GM19397 (cell line): ENCODE measurements around the gene COMTD1.

ENCODE experiments used
- ATAC-seq: cut with Tn5 transposase; IDR thresholded peaks from one replicate; pipeline ENCODE4 v1.9.1; 2021; ENCODE audit warnings: mild to moderate bottlenecking, moderate library complexity; ENCODE audit not compliant: unreplicated experiment

COMTD1 gene

DNA sequence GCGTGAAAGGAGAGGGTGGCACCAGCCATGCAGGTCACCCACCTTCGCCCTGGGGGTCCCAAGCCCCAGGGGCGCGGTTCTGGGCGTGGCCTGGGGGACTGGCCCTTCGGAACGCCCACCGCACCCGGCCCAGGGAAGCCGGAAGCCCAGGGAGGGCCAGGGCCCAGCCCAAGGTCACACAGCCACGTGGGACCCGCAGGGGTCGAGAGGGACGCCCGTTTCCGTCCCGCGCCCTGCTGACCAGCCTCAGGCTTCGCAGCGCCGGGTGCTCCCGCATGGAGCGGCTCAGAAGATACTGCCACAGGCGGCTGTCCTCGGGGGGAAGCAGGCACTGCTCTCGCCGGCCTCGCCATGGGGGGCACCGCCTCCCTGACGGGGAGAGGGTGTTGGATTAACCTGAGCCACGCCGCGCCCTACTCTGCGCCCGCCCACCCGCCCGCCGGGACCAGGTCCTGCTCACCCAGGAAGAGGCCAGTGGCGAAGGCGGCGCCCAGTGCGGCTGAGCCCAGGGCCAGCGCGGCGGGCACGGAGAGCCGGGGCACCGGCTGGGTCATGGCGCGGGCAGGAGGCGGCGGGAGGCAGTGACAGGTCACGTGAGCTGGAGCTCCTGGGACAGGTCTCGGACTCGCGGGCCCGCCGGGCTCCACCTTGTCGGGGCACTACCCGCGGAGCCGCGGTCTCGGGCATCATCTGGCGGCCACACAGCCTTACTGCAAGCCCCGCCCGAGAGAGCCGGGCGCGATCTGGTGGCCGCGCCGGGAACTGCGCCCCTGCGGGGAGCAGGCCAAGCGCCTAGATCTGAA is at the start of gene COMTD1:
Gene COMTD1 (minus strand): TSS at position 583 of the 803 bp plus-strand sequence. CDS start 29 bp downstream, at position 554.
- peak; percentile 66 for ATAC-seq

DNA sequence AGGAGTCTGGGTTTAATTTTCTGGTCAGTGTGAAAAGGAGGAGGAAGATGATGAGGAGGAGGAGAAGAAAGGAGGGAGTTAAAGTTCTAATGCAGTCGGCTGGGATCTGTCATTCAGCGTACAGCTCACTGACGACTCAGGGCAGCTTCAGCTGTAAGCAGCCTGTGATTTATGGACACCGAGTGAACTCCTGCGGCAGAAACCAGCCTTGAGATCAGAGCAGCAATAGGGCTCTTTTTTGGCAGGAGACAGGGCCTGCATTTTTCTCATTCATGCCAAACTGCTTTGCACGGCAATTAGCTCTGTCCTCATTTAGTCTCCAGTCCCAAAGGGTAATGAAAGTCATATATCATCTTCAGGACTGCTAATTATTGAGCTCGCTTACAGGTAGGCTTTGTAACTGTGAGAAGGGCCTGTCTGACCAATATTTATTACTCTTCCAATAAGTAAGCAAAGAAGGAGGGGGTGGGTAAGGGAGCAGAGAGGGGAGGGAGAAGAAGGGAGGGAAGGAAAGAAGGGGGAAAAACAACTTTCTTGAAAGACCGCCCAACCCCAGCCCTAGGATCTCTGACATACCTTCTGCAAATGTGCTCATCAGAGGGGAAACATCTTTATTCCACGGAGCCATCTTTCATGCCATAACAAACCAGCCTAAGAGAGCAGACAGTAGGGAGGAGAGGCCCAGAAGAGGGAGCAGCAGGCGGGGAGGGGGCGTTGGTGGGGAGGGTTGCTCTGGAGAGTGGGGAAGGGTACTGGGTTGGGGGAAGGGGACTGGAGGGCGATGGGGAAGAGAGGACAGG is 48.1 kb upstream of the COMTD1 start:
- no peak for ATAC-seq

DNA sequence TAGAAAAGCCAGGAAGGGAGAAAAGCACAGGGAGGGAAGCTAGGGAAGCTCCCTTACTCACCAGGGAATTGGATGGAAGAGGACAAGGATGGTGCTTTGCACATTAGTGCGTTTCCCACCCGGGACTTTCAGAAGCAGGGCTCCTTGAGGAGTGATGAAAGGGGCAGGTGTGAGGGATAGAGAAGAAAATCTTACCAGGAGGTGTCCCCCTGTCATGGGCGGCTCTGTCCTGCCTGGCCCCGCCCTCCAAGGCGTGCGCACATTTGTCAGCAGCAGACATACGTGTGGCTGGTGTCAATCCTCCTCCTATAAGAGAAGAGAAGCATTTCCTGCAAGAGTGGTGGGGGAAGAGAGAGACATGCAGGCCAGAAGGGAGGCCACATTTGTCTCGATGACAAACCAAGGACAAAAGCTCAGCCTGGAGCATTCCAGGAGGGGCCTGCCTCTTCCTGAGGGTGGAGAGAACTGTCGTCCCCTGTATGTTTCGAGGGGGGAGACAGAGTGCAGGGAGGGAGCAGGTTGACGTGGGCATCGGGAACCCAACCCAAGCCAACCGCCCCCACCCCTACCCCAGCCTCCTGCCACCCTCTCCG is 47.4 kb upstream of the COMTD1 start:
- no peak for ATAC-seq

DNA sequence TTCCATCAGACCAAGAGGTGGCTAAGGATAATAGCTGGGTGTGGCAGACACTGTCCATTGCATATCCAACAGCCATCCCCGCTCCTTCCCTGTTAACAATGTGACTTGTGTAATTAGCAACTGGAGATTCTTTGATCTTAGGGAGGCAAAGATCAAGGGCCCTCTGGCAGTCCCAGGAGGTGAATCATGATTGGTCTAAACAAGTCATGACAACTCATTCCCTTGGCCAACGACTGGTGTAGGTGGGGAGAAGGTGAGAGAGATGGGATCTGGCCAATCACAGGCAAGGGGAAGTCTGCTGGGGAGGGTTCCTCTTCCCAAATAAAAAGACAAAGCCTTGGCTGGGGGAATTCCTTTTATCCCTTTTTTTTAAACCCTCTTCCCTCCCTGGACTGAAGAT is 46.2 kb upstream of the COMTD1 start:
- no peak for ATAC-seq

DNA sequence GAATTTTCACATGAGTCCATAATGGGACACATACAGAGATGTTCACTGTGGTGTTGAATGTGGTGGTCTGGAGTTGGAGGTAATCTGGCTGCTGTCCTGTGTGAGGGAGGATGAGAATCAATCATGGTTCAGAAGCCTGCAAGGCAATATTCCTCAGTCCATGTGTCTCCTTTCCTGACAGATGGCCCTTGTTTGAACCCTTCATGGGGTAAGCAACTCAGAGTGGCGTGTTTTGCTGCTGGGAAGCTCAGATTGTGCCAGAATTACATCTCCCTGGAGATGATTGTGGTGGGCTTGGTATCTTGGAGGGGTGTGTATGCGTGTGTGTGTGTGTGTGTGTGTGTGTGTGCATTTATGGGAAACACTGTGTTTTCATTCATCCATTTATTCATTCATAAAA is 44.5 kb upstream of the COMTD1 start:
- ATAC-seq, result no peak

DNA sequence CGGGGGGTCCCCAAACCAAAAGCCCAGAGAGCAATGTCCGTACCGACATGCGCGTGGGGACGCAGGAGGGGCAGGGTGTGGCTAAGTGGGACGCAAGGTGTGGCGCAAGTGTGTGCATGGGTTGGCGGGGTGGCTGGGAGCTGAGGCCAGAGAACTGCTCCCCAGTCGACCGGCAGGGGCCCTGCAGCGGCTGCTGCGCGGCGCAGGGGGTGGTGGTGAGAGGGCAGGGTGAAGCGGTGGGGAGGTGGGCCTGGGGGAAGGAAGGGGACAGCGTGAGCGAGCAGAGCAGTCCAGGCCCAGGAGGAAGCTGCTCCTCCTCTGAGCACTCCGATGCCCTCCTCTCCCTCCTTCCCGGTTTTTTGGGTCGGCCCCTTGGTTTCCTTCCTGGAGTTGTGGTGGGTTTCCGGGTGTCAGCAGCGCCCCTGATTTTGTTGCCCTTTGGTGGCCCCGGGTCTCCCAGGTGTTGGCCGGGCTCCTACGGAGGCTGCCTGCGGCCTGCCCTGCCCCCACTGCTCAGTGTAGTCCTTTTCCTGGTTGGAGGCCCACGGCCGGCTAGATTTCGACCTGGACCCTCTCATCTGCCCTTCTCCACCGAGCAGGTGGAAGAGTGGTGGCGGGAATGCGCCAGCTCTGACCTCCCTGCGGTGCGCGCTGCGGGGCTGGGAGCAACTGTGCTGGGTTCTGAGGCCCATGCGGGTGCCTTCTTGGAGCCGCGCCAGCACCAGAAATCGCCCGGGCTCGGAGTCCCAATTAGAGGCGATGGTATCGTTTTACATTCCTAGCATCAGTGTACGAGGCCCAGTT is 40.5 kb upstream of the COMTD1 start:
- no peak for ATAC-seq

DNA sequence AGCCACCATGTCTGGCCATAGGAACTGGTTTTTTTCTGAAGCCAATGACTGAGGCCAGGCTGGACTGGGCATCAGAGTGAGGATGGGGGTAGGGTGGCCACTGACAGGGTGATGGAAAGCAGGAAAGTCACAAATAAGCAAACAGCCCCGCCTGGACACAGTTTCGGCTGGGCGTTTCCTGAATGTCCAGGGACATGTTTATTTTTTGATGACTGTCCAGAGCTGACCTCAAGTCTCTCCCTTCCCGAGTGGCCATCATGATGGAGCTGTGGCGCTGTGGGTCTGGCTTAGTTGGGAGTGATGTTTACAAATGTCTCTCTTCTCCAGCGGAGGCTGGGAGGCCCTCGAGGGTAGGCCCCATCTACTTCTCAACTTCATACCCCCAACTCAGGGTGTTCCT is 37.1 kb upstream of the COMTD1 start:
- ATAC-seq, result no peak

DNA sequence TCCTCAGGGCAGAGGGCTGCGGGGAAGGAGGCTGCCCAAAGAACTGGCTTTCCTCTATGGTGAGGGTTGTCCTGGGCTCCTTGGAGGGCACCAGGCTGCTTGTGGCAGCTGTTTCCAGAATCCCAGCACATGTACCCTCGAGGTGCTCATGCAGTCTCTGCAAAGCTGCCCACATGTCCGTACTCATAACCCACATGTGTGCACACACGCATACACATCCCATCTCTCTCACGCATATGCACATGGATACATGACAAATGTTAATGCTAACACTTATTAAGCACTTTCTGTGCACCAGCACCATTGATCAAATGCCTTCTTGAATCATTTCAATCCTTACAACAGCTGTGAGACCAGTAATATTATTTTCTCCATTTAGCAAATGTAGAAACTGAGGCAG is 36.3 kb upstream of the COMTD1 start:
- no peak for ATAC-seq

DNA sequence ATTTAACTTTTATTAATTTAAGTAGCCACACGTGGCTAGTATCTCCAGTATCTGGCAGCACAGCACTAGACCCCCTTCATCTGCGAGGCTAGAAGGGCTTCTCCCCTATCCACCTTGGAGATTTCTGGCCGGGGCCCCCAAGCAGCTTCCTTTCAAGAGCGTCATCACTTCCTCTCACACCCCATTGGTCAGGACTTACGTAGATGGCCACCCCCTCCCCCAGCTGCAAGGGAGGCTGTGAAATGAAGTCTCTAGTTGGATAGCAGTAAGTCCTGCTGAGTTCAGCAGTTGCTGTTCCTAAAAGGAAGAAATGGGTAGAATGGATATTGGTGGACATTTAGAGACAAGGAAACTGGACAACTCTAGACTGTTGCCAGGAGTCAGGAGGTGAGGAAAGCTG is 33.8 kb upstream of the COMTD1 start:
- ATAC-seq, result no peak

DNA sequence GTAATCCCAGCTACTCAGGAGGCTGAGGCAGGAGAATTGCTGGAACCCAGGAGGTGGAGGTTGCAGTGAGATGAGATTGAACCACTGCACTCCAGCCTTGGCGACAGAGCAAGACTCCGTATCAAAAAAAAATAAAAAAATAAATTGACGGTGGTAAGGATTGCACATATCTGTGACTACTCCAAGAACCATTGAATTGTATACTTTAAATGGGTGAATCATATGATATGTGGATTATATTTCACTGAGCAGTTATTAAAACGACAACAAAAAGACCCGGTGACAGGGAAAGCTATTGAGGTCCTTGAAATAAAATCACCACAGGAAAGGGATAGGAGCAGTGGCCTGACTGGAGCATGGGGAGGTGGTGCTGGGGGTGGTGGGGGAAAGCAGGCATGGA is 31.2 kb upstream of the COMTD1 start:
- ATAC-seq, result no peak

DNA sequence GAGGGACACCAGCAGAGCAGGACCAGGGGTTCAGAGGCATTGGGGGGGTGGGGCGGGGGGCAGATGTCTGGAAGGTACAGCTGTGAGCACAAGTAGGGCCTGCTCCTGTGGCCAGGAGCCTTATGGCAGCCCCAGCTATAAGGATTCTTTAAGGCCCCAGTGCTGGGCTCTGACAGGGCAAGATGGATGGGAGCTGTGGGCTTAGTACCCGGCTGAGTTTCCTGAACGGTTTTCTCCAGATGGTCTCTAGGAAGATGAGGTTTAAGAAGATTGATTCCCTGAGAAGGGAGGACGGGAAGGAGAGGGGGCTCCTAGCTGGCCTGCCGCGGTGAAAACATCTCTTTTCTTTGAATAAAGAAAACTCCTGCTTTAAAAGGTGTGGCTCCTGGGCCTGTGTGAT is 30.1 kb upstream of the COMTD1 start:
- ATAC-seq, result no peak

DNA sequence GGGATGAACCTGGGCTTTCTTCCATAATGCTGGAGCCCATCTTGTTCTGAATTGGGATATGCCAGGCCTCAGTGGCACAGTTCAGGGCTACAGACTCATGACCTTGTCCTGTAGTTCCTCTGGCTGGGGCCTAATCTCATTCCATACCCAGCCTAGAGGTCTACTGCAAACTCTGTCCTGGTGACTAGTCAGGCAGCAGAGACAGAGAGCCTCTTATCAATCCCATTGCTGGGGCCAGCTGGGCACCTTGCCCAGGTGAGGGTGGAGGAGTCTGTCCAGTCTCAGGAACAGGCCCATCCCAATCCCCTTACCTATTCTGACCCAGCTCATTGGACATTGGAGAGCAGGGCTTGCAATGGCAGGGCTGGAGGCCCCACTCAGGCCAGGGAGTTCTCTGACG is 28.0 kb upstream of the COMTD1 start:
- no peak for ATAC-seq

DNA sequence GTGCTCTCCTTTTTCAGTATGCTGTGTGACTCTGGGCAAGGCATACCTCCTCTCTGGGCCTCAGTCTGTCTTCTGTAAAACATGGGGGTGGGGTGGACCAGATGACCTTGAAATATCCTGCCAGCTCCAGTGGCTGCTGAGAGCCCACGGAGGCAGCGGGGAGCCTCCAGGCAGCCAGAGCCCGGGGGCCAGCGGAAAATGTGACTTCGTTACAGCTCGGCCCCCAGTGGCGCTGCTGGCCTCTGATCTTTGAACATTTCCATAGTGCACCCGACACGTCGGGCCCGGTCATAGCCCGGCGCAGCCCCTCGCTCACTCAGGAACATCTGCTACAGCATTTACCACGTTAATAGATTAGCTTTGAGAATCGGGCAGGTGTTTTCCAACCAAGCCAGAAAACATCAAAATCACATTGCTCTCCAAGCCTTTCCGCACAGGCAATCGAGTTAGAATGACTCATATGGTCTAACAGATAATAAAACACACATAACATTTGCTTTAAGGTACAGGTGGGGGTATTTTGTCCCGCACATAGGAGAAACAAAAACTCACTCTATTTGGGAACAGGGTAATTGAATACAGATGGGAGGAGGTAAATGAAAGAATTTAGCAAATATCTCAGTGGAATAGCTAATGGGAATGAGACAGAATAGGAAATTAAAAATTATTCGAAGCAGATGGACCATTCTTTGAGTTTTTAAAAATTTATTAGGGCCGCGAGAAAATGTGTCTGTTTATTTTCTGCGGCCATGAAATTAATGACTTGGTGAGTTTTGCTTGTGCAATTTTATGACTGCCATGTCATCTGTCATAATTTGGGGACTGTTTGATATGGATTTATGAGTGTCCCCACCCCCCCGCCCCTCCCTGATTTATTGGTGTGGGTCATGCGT is 26.3 kb upstream of the COMTD1 start:
- no peak for ATAC-seq

DNA sequence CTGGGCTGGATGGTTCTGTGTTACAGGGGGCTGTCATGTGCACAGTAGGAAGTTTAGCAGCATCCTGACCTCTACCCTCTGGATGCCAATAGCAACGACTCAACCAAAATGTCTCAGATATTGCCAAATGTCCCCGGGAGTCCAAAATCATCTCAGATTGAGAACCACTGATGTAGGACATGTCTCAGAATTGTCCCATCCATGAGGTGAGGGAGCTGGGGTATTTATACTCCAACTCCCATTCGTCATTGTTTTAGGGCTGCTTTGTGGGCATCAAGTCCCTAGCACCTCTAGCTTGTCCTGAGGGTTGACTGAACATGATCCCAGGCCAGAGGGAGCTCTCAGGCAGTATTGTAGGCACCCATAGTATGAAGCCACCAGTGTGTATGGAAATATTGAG is 25.2 kb upstream of the COMTD1 start:
- no peak for ATAC-seq

DNA sequence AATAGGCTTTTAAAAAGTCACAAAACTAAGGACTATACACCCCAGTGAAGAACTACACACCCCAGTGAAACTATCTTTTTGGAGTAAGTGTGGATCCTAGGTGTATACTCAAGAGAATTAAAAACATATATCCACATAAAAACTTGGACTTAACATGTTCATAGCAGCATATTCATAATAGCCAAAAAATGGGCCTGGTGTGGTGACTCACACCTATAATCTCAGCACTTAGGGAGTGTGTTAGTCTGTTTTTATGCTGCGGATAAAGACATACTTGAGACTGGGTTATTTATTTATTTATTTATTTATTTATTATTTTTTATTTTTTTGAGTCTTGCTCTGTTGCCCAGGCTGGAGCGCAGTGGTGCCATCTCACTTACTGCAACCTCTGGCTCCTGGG is 19.0 kb upstream of the COMTD1 start:
- no peak for ATAC-seq

DNA sequence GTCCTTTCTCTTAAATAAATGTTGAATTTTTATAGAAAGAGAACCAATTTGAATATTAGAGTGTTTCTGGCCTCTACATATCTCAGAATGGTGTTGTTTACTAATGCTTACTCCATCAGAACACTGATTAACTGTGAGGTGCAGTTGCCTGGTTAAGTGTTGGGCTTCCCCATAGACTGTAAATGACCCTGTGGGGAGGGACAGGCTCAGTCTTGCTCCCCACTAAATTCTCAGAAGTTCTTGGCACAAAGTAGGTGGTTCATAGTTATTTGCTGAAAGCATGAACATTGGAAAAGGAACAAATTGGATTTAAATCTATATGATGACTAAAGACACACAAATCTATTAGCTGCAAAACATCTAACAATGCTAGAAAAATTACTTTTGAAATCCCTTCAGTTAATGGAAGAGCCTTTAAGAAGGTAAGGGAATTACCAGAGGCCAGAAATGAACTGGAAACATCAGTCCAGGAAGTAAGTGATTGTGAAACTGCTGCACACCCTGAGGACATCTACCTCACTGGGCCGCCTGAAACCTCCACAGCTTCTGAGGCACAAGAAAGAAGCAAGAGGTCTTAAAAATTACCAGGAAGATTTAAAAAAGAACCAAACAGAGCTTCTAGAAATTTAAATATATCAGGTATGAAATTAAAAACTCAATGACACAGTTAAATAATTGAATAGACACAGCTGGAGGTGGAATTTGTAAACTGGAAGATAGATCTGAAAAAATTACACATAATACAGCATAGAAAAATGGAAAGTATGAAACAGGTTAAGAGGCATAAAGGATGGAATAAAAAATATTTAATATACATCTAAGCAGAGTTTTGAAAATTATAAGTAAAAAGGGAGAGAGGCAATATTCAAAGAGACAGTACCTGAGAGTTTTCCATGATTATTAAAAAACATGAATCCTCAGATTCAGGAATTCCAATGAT is 17.8 kb upstream of the COMTD1 start:
- no peak for ATAC-seq

DNA sequence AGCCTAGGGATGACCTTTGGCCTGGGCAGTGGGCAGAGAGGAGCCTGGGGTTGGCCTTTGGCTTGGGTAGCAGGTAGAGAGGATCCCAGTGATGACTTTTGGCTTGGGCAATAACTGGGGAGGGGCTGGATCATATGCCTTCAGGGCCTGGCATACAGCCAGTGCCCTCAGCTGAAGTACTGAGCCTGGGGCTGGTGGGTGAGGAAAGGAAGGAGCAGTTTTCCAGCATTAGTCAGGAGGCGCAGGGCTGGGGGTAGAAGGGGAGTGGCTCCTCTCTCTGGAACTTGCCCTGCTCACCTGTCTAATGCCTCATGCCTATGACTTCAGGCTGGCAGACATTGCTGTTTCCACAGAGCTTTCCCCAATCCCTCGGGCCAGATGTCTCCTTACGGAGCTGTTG is 15.2 kb upstream of the COMTD1 start:
- ATAC-seq, result no peak

DNA sequence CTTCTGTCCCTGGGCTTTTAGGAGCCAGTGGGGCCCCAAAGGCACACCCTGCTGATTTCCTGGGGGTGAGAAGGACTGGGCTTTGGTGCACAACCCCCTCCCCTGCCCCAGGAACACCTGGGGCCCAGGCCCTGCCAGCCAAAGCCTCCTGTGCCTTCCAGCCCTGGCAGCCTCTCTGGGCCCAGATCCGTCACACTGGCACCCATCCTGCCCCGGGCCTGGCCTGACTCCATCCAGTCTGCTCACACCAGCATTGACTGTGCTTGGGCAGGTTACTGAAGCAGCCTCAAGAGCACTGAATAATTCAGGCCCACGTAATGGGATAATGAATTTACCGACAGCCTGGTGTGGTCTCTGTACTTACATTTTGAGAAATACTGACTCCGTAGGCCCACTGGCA is 12.0 kb upstream of the COMTD1 start:
- ATAC-seq, result no peak

DNA sequence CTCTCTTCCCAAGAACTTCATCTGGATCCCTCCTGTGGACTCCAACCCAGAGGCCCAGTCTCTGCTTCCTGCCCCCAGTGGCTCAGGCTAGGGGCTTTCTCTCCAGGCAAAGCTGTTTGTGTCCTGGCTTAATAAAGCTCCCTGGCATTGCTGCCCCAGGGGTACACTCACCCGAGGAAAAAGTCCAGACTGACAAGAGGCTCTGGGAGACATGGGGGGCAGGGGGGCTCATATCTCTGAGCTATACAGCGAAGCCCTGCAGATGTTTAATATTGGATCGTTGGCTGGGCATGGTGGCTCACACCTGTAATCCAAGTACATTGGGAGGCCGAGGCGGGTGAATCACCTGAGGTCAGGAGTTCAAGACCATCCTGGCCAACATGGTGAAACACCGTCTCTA is 10.7 kb upstream of the COMTD1 start:
- no peak for ATAC-seq
